Transverse colon (tissue), 4 donors: ENCODE data around the gene SLCO1B3. TPM values are rescaled to one million over a fixed set of nuclear protein-coding genes. Genes with fewer than 3 reads are reported as not detected.

Experiments used
- DNase-seq: peaks from one replicate; pipeline ENCODE4 v3.0.0-alpha.2; 2019
- H3K27ac ChIP-seq, 4 donors: fragments of 200-600 bp; sonication (generic); 2 replicates each; pipeline ENCODE4 v1.5.1; 2016 to 2018; ENCODE audit warnings: inconsistent platforms in 4 of 4
- H3K27me3 ChIP-seq: fragments of 200-600 bp; sonication (generic); 2 replicates; pipeline ENCODE4 v1.5.1; 2017; ENCODE audit warnings: inconsistent platforms
- H3K36me3 ChIP-seq, 4 donors: fragments of 200-600 bp; sonication (generic); 2 replicates each; pipeline ENCODE4 v1.5.1; 2017 to 2019; ENCODE audit warnings: inconsistent platforms in 4 of 4
- H3K4me1 ChIP-seq, 4 donors: fragments of 200-600 bp; sonication (generic); 2 replicates each; pipeline ENCODE4 v1.5.1; 2017 to 2020; ENCODE audit warnings: inconsistent platforms in 4 of 4
- H3K4me3 ChIP-seq, 4 donors: fragments of 200-600 bp; sonication (generic); 1 replicate in 1 of 4; 2 replicates in 3 of 4; pipeline versions ENCODE4 v1.5.1 to v1.6.1; 2017 to 2019; ENCODE audit warnings: inconsistent platforms in 4 of 4
- H3K9me3 ChIP-seq, 2 donors: fragments of 200-600 bp; sonication (generic); 2 replicates each; pipeline ENCODE4 v1.5.1; 2017 to 2019; ENCODE audit warnings: inconsistent platforms in 2 of 2
- CTCF ChIP-seq, 5 experiments: fragments of 200-600 bp in 3 of 5; fragments of 450-650 bp in 2 of 5; sonication (generic) in 3 of 5; IDR thresholded peaks; 1 replicate in 2 of 5; 2 replicates in 3 of 5; pipeline ENCODE4 v1.5.1; 2016 to 2017; ENCODE audit warnings: antibody characterized with exemption in 5 of 5, inconsistent platforms in 3 of 5, mild to moderate bottlenecking in 2 of 5, moderate library complexity in 1 of 5
- EP300 ChIP-seq: sonication (generic); formaldehyde crosslinking; IDR thresholded peaks from one replicate; pipeline ENCODE4 v1.6.1; 2017; ENCODE audit warnings: antibody characterized with exemption, low read depth
- POLR2A ChIP-seq: fragments of 450-650 bp; IDR thresholded peaks from one replicate; pipeline ENCODE4 v1.6.1; 2016; ENCODE audit warnings: antibody characterized with exemption, mild to moderate bottlenecking, moderate library complexity
- POLR2AphosphoS5 ChIP-seq, 3 donors: sonication (generic); formaldehyde crosslinking; IDR thresholded peaks; one replicate each; pipeline ENCODE4 v1.6.1; 2016; ENCODE audit warnings: antibody characterized with exemption in 3 of 3
- WGBS, 2 donors: methylation state at CpG; one replicate each; pipeline ENCODE4 v1.1.5; 2018; ENCODE audit warnings: low coverage in 1 of 2; 5-methylcytosine and 5-hydroxymethylcytosine counted together
- in situ Hi-C, 4 donors: fragments of 200-750 bp; cut with MboI; loops; one replicate each; pipeline versions ENCODE4 v1.15.0 to v1.15.1; 2017; ENCODE audit warnings: low sequenced_read_pairs in 3 of 4, low pct_ligation_motif_present in 1 of 4, low pct_unique_long_range_greater_than_20kb in 1 of 4
- intact Hi-C: fragments of 100-400 bp; cut with DNase I; formaldehyde crosslinking; loops from one replicate; pipeline ENCODE4 v1.15.1; 2023; ENCODE audit warnings: low total_unique reads
- small RNA-seq, 4 donors: library from RNA; depleted of rRNA; stranded (forward); fragments of <200 nt; gene quantifications; one replicate each; pipeline ENCODE3, GENCODE V24; 2016
- total RNA-seq, 4 donors: library from RNA; depleted of rRNA; stranded (reverse); fragments of >200 nt; gene quantifications; one replicate each; pipeline ENCODE4 v1.1.0, GENCODE V29; 2016

The SLCO1B3 gene
- total RNA-seq, 4 donors from 2014 or later, result 0.14 TPM; not detected in 3

GRCh38 chr12:20963303-20963702 is 152.8 kb downstream of the SLCO1B3 start:
- Histone ChIP-seq H3K4me1 (peaks cover 0 to 4% (median 0%) of the 10 kb centered on the region in 4 donors), H3K4me3 (no peak overlapping the region), H3K9me3 (peaks cover 0 to 3% of the 10 kb centered on the region in 2 donors), H3K27ac (no peak overlapping the region), H3K36me3 (no peaks in the 10 kb centered on the region), H3K27me3 (no peaks in the 10 kb centered on the region)
- TF ChIP-seq POLR2AphosphoS5 (IDR thresholded peaks at IDR 0.05) (no peak), POLR2A (no peak), CTCF (IDR thresholded peaks at IDR 0.05) (no peak), EP300 (no peak)
- no peak for DNase-seq
- WGBS, 2 donors, result 47 to 49% methylated on average over 2 of the region's 2 CpGs
- in situ Hi-C loops, result no loop called here
- intact Hi-C loops, result no loop called here

GRCh38 chr12:20963762-20964161 is 153.3 kb downstream of the SLCO1B3 start:
- TF ChIP-seq POLR2AphosphoS5 (IDR thresholded peaks at IDR 0.05), result no peak
- no peak for TF ChIP-seq CTCF (IDR thresholded peaks at IDR 0.05)
- TF ChIP-seq EP300, result no peak
- TF ChIP-seq POLR2A, result no peak
- 47 to 48% methylated on average over 4 of the region's 4 CpGs for WGBS, 2 donors
- Histone ChIP-seq H3K27me3 (no peaks in the 10 kb centered on the region), H3K27ac (no peak overlapping the region), H3K4me3 (no peak overlapping the region), H3K9me3 (peaks cover 0 to 3% of the 10 kb centered on the region in 2 donors), H3K36me3 (no peaks in the 10 kb centered on the region), H3K4me1 (peaks cover 0 to 4% (median 0%) of the 10 kb centered on the region in 4 donors)
- no peak for DNase-seq
- in situ Hi-C loops, result no loop called here
- intact Hi-C loops, result no loop called here

Small RNA genes within 50 kb of the gene (small RNA-seq; reads per million reads assigned to genes)
- gene AC011604.1, result 0 reads per million in 4 donors

Other genes starting within 250 kb of the SLCO1B3 start
- gene SLCO1C1, start 115.4 kb upstream of the SLCO1B3 start, total RNA-seq, result 1 to 10 TPM in 2 of 4 donors, under 1 TPM in 1, not detected in 1; 0.79 to 5.2 (median 4.0) TPM